G401 (cell line): Measurements from ENCODE around the gene DMRTA1. TPM values are rescaled to one million over a fixed set of nuclear protein-coding genes. Genes with fewer than 3 reads are reported as not detected.
"Not testable (repeated sequence)": the region's sequence is repeated elsewhere in the genome, so short reads cannot be mapped to it uniquely, and the experiment has no call there.

Source experiments
- DNase-seq: peaks from one replicate; pipeline ENCODE4 v3.0.0-alpha.2; 2015; ENCODE audit warnings: low spot score
- in situ Hi-C: cut with HindIII; loops from 2 replicates; pipeline ENCODE4 v1.10.0; 2016; ENCODE audit warnings: low sequenced_read_pairs, mixed read lengths
- total RNA-seq: library from RNA; depleted of rRNA; stranded (reverse); fragments of >200 nt; shearing (Covaris generic); gene quantifications from 2 replicates; pipeline ENCODE4 v1.2.3, GENCODE V29; 2014

Gene DMRTA1
- total RNA-seq, 1 experiment from 2014 or later: not detected

DNA sequence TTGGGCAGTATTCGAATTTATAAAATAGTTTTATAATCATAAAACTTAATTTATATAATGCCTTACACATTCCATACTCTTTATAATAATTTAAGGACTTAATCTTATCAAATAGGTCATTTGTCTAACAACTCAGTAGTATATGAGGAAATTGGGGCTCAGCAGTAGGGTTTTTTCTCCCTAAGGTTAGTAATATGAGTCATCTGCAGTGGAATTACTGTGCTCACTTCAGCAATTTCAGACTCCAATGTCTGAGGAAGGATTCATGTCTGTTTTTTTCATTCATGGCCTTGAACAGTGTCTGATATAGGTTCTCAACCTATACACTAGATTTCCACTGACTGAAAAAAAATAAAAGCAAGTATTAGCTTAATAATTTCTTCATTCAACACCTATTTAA is 7.4 kb downstream of the DMRTA1 start:
- DNase-seq: no peak
- in situ Hi-C loops: no loop called here

GRCh38 chr9:22455181-22455580 is 8.6 kb downstream of the DMRTA1 start:
- in situ Hi-C loops: no loop called here
- no peak for DNase-seq

GRCh38 chr9:22457448-22457847 is 10.8 kb downstream of the DMRTA1 start:
- in situ Hi-C loops: no loop called here
- DNase-seq: no peak

- in situ Hi-C loops: no loop called here
- DNase-seq: no peak
Observed at GRCh38 chr9:22463205-22463604, 16.6 kb downstream of the DMRTA1 start.

DNA sequence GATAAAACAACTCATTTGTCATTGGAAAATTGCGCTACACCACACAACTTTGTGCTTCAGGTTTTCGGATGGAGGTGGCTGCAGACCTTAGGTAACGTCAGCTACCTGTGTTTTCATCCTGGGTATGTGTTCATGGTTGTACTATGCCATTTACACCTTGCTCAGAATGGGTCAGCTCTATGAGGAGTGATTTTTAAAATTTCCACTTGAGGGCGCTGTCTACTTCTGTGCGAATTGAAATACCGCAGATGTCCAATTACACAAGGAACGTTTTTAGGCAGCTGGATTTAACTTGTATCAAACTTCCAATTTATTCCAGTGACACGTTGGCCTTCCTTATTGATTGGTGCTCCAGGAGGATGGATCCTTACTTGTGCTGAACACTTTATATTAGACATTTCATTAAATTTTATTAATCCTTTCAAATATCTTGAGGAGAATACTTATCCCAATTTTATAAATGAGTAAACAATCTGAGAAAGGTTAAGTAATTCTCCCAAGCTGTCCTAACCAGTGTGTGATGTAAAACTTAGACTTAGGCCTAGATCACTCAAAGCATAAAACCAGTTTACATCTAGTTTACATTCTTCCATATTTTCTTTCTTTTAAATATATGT is 23.4 kb downstream of the DMRTA1 start:
- in situ Hi-C loops: no loop called here
- DNase-seq: no peak

DNA sequence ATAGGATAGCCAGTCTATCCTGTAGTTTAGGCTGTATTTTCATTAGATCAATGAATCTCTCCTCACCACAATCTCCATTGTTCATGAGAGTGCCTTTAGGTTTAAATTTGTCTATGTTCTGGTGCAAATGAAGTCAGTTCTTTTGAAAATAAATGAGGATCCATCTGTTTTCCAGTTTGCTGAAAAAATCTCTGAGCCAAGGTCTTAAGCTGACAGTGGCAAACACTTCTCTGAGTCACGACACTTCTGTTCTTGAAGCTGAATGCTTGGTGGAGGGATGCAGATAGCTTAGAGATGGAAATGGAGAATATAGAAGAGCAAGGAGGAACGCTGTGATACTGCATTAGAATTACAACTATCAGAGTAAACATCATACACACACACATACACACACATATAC is 34.9 kb downstream of the DMRTA1 start:
- in situ Hi-C loops: no loop called here
- no peak for DNase-seq

DNA sequence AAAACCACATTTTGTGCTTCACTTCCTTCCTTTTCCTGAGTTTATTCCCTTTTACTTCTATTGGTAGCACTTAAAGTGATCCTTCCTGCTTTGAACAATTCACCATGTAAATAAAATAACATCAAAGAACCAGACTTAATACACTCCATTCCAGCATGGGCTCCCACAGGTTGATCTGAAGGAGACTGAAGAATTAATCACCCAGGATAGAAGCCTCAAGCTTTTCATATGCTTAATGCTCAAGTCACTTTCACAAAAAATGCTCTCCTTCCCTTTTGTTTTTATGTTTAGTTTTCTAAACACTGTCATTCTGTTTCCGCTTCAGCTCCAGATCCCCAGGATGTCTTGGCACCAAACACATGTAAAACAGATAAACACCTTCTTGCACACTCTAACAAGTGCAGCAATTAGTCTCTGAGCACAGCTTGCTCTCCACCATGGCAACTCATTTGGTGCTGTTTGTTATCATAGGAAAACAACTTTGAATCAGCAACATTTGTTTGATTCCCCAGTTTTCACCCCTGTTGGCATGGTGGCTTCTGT is 37.0 kb downstream of the DMRTA1 start:
- in situ Hi-C loops: no loop called here
- no peak for DNase-seq

- DNase-seq, in situ Hi-C loops: not testable (repeated sequence)
Observed at GRCh38 chr9:22496197-22496596, 49.6 kb downstream of the DMRTA1 start.
